Activated naive CD4-positive, alpha-beta T cell (primary cell): ENCODE data around the gene ARGLU1.

Source experiments
- DNase-seq, 4 experiments: peaks; one replicate each; lab custom pipeline; 2025; lab: John Stamatoyannopoulos, UW

Gene ARGLU1

DNA sequence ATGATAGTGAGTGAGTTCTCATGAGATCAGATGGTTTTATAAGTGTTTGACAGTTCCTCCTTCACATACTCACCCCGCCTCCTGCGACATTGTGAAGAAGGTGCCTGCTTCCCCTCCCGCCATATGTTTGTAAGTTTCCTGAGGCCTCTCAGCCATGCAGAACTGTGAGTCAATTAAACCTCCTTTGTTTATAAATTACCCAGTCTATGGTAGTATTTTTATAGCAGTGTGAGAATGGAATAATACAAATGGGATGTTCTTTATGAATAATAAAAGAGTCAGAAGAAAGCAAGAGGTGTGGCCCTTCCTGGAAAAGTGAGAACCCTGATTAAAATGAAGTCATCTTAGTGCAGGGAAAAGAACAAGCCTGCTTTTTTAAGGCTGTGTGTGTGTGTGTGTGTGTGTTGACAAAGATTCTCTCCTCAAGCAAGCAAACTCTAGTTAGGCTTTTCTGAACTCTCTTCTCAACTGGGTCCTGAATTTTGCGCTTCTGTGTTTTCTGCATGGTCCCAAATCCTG, 18.8 kb upstream of the ARGLU1 start:
- no peak for DNase-seq

DNA sequence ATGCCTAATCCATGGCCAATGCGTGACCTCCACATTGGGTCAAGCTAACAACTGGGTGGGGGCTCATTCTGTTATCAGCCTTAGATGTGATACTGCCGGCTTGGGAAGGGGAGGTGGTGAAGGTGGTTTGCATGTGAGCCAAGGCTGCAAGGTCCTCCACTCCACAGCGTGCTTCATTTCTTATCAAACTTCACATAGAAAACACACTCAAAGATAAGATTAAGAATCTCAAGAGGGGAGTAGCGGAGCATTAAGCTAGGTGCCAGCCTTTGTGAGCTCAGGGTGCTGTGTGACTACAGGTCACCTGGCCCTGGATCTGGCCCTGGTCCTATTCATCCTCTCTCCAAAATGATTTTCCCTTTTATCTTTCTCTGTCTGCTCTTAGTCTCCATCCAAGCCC, 13.3 kb upstream of the ARGLU1 start:
- DNase-seq: no peak

DNA sequence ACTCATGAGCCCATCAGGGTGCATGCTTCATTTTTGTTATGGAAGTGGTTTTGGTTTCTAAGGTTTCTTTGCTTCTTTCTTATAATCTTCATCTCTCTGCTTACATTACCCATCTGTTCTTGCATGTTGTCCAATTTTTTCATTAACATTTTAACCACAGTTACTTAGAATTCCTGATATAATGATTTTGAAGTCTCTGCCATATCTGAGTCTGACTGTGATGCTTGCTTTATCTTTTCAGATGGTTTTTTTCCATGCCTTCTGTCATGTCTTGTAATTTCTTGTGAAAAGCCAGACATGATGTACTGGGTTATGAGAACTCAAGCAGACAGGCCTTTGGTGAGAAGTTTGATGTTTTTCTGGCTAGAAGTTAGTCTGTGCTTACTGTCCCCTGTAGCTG, 8.0 kb upstream of the ARGLU1 start:
- DNase-seq: no peak

DNA sequence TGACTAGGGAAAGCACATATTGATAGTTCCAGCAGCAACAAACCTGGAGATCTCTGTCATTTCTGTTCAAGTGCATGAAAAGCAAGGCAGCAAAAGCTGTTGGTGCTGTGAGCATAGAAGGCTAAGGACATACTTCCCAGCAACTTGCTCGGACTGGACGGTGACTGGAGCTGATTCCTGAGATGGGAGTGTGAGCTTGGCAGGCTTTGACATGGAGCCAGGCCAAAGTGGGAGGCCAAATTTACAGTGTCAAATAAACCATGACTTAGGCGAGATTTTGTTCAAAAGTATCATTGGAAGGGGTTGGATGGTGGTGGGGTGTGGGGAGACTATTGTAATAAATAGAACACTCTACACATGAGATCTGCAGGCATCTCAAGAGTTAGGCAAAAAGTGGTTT, 5.9 kb upstream of the ARGLU1 start:
- DNase-seq: no peak

DNA sequence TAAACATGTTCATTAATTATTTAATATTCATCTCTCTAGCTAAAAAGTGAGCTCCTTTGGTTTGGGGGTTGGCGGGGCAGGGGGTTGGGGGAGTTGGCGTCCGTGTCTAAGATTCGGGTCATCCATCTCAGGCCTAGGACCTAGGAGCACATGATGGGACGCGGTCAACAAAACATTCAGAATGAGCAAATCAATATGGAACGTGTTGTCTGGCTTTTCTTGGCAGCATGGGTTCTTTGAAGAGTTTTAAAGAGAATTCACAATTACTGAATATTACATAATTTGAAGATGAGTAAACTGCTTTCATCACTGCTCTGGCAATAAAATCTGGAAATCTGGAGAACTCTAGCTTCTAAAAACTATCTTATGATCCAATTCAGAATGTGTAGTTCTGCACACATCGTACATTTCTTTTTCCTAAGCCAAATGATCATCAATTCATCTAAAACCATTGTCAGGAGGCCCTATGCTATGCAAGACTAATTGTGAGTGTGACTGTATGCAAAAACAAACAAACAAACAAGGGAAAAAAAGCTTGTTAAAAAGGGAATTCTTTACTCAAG, 5.4 kb upstream of the ARGLU1 start:
- DNase-seq: no peak

GRCh38 chr13:106570299-106570852, 2.4 kb upstream of the ARGLU1 start:
- peak in 3 of 4 experiments; percentile 15 to 59 (median 35) for DNase-seq

GRCh38 chr13:106569233-106570095, 1.5 kb upstream of the ARGLU1 start:
- no peak for DNase-seq

DNA sequence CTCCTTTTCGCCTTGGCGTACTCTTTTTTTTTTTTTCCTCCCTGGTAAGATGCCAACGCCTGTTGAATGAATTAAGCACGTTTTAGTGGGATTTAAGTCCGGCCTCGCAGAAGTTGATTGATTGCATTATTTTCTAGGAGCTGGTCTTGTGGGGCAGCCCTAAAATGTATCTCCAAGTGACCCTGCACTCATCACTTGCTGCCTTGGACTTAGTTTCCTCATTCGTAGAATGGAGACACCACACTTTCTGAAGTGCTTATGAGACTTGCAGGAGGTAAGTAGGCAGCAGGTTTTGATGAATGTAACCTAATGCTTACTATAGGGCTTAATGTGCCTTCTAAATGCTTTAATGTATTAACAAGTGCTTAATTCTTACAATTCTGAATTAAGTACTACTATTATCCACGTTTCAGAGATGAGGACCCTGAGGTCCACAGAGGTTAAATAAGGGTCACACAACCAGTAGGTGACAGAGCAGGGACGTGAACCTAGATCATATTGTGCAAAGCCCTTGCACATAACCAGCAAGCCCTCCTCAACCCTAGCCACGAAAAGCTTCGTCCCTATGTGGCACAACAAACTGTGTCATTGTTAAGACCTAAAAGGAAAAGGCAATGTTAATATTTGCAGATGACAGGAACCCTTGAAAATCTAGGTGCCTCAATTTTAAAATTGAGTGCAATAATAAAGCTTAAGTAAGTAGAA, 514 bp upstream of the ARGLU1 start:
- no peak for DNase-seq

DNA sequence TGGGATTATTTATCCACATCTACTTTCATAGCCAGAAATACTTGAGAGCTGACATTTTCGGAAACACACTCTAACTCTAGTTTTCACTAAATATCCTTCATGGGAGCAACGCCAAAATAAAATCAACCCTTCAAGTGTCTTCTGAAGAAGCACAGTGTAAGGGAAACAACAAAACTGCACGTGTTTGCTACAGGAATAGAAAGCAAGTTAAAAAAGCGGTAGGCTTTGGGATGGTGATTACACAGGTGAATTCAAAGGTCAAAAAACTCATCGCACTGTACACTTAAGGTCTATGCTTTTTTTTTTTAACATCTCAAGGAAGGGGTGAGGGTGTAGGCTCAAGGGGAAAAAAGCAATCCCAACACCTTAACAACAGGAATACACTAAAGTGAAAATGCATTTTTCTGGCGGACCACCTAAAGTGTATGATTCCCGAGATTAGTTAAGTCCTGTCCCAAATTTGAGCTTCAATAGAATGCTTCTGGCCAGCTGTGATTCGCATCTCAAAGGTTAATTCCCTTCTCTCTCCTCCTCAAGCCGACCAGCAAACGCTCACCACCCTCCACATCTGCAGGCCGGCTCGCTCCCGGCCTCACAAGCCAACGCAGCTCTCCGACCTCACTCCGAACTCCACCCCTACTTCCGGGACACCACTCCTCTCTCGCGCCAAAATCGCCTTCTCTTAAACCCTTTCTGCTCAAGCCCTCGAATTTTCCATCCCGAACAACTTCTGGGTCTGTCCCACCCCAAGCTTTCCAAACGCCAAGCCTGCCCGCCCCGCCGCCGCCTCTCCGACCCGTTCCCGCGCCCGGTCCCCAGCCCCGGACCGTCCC, 1.1 kb downstream of the ARGLU1 start:
- DNase-seq: no peak

DNA sequence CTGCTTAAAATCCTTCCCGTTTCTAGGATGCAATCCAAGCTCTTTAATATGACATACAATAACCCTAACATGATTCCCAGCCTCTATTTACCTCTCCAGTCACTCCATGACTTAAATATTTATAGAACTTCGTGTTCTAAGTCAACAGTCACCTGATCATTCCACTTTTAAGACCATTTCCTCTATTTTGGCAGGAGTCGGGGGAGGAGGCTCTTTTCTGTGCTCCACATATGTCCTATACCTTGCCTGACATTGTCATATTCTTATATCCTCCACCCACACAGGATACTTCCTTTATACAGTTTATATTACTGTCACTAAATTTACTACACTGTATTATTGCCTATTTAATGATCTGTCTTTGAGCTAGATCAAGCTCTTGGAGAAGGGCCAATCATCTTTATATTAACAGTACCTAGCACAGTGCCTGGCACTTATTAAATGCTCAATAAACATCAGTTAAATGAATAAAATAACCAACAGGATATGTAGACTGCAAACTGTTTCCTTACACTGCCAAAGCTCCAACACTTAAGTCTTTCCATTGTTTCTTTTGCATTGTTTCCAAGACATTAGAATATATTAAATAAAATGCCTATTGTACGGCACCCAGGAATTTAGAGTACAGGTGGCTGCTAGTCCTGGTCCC, 2.7 kb downstream of the ARGLU1 start:
- DNase-seq: no peak

DNA sequence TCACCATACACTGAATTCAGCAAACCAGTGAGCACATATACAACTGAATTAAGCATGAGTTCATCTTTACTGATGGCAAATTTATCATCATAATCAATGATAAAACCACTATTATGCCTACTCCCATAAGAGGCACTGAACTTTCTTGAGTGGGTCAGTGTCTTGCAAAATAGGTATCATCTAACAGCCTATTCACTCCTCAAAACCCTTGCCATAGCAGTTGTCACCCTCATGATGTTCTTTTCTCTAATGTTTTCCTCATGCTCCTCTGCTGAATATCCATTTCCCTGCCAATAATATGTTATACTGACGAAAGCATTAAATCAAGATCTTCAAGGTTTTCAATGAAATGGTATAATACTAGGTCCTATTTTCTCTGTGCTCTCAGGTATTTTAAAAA, 5.6 kb downstream of the ARGLU1 start:
- no peak for DNase-seq

DNA sequence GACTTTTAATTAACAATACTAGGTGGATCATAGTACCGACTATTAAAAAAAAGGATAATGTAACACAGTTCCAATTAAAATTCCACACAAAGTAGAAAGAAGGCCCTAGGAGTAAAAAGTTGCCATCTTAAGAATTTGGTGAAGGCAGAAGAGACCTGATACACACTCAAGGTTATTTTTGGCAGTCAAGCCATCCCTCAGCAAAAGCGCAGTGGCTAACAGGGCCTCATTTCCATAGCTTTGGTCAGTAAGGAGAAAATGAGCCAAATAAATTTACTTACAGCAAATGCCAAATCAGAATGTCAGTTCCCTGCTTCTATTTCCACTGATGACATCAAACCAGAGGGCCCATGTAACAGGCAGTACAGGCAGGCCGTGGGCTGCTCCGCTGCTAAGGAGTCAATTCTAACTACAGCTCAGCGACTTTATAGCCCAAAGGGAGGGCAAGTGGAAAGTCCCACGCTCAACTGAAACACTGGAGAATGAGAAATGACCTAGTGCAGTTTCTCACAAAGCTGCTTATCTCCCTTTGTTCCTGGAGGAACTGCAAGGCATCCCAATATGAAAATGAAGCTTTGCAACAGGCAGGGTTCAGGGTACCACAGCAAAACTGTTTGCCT, 6.3 kb downstream of the ARGLU1 start:
- DNase-seq: no peak

GRCh38 chr13:106560821-106561220, 7.1 kb downstream of the ARGLU1 start:
- no peak for DNase-seq

DNA sequence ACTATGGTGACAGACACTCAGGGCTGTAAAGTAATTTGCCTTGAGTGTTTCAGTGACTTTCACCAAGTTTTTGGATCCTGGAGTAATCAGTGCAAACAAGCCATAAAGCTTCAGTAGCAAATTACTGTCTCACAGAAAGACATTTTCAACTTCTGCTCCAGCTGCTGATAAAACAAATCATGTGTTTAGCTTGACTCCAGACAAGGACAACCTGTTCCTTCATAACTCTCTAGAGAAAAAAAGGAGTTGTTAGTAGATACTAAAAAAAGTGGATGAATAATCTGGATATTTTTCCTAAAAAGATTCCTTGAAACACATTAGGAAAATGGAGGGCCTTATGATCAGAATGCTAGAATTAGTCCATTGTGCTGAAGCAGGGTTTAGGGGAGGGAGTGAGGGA, 9.4 kb downstream of the ARGLU1 start:
- no peak for DNase-seq

DNA sequence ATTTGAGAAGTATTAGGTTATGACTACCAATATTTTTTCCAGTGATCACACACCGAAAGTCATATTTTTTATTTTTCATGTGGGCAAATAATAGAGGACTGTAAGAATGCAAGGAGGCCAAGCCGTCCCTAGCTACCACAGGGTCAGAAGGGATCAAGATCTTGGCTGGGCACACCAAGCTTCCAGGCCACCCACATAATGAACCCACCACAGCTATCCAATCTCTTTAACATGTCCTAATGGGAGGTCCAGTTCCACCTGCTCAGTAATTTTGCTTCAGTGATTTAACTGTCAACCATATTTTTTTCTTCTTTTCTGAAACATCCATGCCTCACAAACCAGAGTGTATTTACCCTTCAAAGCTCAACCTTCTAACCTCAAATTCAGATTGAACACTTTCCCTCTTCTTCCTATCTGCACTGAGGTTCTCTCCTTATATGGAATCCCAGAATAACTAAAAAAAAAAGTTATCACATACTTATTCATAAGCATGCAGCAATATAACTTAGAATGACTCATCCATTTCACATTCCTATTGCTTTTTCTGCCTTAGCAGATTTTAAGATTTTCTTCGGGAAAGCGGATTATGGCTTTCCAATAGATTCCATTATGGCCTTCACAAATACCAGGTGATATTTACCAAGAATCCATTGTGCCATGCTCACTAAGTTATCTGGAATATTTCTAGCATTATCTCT, 12.2 kb downstream of the ARGLU1 start:
- no peak for DNase-seq

DNA sequence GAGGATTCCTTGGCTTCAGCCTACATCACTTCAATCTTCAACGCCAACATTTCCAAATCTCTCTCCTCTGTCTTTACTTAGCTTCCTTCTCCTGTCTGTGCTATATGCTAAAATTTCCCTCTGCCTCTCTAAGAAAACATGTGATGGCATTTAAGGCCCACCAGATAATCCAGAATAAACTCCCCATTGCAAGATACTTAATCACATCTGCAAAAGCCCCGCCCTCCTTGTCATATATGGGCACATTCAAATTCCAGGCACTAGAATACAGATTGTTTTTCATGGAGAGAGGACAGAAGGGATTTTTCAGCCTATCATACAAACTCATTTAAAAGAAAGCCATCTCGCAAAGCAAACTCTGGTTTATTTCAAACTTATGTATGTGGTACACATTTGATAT, 16.2 kb downstream of the ARGLU1 start:
- no peak for DNase-seq

- DNase-seq: no peak
Measured at GRCh38 chr13:106551350-106551749, 16.6 kb downstream of the ARGLU1 start.

GRCh38 chr13:106550570-106551135, 17.3 kb downstream of the ARGLU1 start:
- no peak for DNase-seq

- no peak for DNase-seq
Measured at GRCh38 chr13:106548064-106548696, 19.8 kb downstream of the ARGLU1 start.
